KBM-7 (cell line): Measurements from ENCODE around the gene OR2T29.
"Not testable (repeated sequence)": the region's sequence is repeated elsewhere in the genome, so short reads cannot be mapped to it uniquely, and the experiment has no call there.

Experiments
- DNase-seq: peaks from one replicate; pipeline ENCODE4 v3.0.0-alpha.2; 2015
- in situ Hi-C: fragments of 300-500 bp; cut with MboI; formaldehyde crosslinking; loops from 2 replicates; pipeline ENCODE4 v1.14.3; 2020; ENCODE audit warnings: low sequenced_read_pairs, low pct_unique_long_range_greater_than_20kb, mixed read lengths

OR2T29 gene, protein sequence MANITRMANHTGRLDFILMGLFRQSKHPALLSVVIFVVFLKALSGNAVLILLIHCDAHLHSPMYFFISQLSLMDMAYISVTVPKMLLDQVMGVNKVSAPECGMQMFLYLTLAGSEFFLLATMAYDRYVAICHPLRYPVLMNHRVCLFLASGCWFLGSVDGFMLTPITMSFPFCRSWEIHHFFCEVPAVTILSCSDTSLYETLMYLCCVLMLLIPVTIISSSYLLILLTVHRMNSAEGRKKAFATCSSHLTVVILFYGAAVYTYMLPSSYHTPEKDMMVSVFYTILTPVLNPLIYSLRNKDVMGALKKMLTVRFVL

DNA sequence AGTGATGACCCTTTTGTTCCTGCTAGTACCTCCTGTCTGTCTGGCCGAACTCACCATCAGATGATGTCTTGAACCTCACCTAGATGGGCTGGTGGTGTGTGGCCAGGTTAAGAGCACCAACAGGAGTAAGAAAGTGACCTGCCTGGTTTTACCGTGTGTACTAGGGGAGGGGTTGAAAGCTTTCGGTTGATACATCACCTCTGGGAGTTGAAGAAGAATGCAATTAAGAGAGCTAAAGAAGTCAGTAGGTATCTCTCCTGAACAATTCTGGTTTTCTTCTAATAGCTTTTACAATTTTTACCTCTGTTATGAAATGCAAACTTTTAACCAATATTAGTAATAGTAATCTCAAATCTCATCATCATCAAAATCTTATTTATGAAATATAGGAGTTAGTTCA, at the start of gene OR2T29:
Gene OR2T29, minus strand, starts transcription at position 101 of the 400 bp plus-strand sequence. CDS start 3,281 bp downstream, outside the sequence.
- DNase-seq, in situ Hi-C loops: not testable (repeated sequence)

DNA sequence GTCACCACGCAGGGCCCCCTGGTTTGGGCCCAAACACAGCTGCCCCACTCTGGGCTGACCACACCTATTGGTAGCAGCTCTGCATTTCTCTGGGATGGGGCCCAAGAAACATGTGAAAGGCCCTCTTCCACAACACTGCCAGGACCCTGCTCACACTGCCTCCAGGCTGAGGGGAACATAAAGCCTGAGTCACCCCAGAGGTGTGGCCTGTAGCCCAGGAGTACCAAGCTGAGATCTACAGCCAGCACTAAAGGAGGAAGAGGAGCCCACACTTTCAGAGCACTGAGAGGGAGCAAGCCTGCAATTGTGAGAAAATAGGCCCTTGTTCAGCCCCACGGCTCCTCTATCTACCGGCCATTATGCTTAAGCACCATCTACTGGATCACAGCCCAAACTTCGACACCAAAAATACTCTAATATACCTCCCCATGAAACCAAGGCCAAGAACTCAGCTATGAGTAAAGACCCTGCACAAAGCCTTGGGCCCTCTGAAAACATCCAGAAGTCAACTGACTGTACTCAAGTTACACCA, 49.4 kb upstream of the OR2T29 start:
- no peak for DNase-seq
- in situ Hi-C loops = no loop called here

- in situ Hi-C loops = no loop called here
- no peak for DNase-seq
Measured at GRCh38 chr1:248610301-248610700, 47.7 kb upstream of the OR2T29 start.

DNA sequence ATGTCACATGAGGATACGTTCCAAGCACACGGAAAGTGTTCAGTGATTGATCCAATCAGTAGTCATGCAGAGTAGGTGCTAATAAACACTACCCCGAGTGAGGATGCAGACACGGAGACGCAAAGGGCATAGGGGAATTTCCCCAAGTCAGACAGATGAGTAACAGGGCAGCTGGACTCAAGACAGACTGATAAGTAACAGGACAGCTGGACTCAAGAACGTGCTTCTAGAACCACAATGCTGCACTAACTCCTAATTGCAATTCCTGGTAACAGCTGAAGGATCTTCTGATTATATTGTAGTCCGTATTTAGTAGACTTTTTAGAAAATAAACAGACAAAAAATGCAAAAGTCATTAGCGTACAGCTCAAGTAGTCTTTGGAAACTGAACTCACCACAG, 36.8 kb upstream of the OR2T29 start:
- no peak for DNase-seq
- in situ Hi-C loops = no loop called here

DNA sequence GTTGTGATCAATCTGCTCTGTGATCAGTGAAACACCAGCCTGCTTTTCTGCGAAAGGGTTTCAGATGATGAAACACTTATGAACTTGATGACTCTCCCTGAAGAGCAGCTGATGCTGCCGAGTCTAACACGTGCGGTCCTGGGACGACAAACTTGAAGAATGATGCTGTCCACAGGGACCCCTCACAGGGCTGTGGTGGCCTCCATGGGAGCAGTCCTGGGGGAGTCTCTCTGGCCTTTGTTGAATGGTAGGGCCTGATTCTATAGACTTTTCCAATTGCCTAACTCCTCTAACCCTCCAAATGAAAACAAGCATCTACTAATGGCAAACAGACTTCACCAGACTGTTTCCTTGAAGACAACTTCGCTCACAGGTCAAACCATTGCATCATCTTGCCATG, 35.0 kb upstream of the OR2T29 start, which contains the start of gene OR2T10:
Gene OR2T10, minus strand, starts transcription at position 112 of the 400 bp plus-strand sequence. CDS start 3,932 bp downstream, outside the sequence.
- DNase-seq = no peak
- in situ Hi-C loops = no loop called here

GRCh38 chr1:248596615-248597014, 34.0 kb upstream of the OR2T29 start:
- in situ Hi-C loops = no loop called here

DNA sequence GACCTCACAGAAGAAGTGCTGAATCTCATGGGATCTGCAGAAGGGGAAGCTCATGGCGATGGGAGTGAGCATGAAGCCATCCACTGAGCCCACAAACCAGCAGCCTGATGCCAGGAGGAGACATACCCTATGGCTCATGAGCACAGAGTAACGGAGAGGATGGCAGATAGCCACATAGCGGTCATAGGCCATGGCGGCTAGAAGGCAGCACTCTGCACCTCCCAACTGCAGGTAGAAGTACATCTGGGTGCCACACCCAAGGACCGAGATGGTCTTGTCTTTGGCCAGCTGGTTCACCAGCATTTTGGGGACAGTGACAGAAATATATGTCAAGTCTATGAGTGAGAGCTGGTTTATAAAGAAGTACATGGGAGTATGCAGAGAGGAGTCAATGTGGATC, 30.7 kb upstream of the OR2T29 start:
- in situ Hi-C loops = no loop called here
- DNase-seq = no peak

More at GRCh38 chr1:248596615-248597014, 34.0 kb upstream of the OR2T29 start:
- DNase-seq = no peak

GRCh38 chr1:248592655-248593054, 30.1 kb upstream of the OR2T29 start:
- no peak for DNase-seq
- in situ Hi-C loops = no loop called here

DNA sequence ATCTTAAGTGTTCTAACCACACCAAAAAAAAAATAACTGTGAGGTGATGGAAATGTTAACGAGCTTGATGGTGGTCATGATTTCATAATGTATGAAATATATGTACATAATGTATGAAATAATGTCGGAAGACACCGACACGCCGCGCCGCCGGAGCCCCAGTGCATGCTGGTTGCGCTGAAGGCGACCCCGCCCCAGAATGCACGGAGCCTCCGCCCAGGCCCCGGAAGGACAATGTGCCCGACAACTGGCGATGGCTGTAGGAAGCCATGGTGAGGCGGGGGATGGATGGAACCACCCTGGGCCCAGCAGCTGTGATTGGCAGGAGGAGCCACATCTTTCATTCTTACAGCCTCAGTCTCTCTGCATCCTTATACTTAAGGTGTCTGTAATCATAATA, 27.5 kb upstream of the OR2T29 start:
- in situ Hi-C loops = no loop called here
- DNase-seq = no peak

DNA sequence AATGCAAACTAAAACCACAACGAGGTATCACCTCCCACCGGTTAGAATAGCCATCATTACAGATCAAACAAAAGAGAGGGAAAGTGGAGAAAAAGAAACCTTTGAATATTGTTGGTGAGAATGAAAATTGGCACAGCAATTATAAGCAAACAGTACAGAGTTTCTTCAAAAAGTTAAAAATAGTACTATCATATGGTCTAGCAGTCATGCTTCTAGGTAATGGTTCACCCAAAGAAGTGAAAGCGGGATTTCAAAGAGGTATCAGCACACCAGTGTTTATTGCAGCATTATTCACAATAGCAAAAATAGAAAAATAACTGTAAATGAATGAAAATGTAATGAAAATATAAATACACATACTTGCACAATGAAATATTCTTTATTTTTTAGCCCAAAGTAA, 26.8 kb upstream of the OR2T29 start:
- in situ Hi-C loops = no loop called here
- no peak for DNase-seq

- DNase-seq = no peak
- in situ Hi-C loops = no loop called here
Measured at GRCh38 chr1:248585266-248585665, 22.7 kb upstream of the OR2T29 start.

DNA sequence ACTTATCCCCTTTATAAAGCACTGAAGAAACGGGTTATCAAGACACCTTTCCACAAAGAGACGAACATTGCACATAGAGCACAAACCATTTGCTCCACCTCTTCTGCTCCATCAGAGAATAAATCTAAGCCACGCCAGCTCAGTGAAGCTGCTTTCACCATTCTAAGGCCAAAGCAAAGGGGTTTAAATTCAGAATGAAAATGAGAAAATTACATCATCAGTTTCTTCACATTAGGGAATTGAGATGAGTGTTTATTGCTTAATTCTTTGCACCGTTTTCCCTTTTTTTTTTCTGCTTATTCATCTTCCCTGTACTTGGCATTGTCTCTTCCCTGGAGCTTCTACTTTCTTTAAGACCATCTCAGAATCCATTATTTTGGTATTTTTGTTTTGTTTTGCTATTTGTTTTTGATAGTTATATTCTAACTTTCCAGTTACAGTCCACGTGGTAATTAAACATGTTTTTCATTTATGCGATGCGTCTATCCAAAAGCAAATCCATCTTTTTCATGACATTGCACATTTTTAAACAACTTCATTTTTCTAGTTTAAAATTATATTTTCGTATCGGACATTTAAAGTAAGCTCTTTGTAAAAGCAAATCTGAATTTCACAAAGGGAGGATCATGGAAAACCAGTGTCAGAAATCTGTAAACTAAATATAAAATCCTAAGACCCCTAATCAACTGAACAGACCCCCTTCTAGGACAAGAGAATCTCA, 13.8 kb upstream of the OR2T29 start:
- in situ Hi-C loops = no loop called here
- no peak for DNase-seq

DNA sequence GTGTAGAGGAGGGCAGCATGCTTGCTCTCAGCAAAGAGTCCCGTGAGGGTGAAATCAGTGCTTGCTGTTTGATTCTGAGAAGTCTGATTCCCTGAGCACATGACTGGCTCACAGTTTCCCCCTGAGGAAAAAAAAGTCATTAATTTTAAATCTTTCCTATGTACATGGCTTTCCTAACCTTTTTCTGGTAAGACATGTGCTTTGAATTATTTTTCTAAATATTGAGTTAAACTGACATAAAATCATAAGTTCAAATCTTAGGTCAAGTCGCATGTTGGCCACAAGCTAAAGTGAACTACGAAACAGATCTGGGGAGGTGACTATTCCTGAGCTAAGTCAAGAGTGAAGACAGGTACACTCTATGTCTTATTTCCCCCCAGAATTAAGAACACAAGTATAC, 12.1 kb upstream of the OR2T29 start, which contains the start of gene OR2T34:
Gene OR2T34, minus strand, starts transcription at position 101 of the 400 bp plus-strand sequence. Its CDS starts 0 bp downstream, at position 101.
- in situ Hi-C loops, DNase-seq: not testable (repeated sequence)

GRCh38 chr1:248573856-248574255, 11.3 kb upstream of the OR2T29 start:
- in situ Hi-C loops = not testable (repeated sequence)

GRCh38 chr1:248572049-248572448, 9.5 kb upstream of the OR2T29 start:
- in situ Hi-C loops, DNase-seq: not testable (repeated sequence)

More at GRCh38 chr1:248573856-248574255, 11.3 kb upstream of the OR2T29 start:
- DNase-seq = not testable (repeated sequence)

- in situ Hi-C loops = not testable (repeated sequence)
- DNase-seq = peak; percentile 3
Measured at GRCh38 chr1:248570811-248571210, 8.2 kb upstream of the OR2T29 start.

GRCh38 chr1:248569049-248569448, 6.5 kb upstream of the OR2T29 start:
- DNase-seq, in situ Hi-C loops: not testable (repeated sequence)

GRCh38 chr1:248565530-248566373, 3.2 kb upstream of the OR2T29 start:
- in situ Hi-C loops = not testable (repeated sequence)
- peak; percentile 12 for DNase-seq

DNA sequence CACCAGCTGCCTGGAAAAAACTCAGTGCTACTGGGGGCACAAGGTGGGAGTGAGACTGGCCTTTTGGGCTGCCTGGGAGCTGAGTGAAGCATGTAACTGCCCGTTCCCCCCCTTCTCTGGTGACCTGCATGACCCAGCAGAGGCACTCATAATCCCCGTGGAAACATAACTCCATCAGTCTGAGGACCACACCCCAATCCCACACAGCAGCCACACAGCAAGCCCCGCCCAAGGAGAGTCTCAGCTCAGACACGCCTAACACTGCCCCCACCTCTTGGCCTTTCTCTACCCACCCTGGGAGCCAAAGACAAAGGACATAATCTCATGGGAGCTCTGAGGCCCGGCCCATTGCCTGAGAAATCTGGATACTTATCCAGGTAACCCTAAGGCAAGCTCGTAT, 11.5 kb downstream of the OR2T29 start:
- in situ Hi-C loops, DNase-seq: not testable (repeated sequence)
